Measurements from ENCODE around the gene POLA1.

- no peak for TF ChIP-seq POLR2A (IDR thresholded peaks at IDR 0.05)
- no peak for TF ChIP-seq CTCF (IDR thresholded peaks at IDR 0.05)
- TF ChIP-seq POLR2AphosphoS5 (IDR thresholded peaks at IDR 0.05), result no peak
These were observed 285.4 kb downstream of the POLA1 start for GRCh38 chrX:24979081-24979480.
